Endothelial cell of umbilical vein (primary cell): ENCODE results near the gene ATP1B1. TPM values are rescaled to one million over a fixed set of nuclear protein-coding genes. Genes with fewer than 3 reads are reported as not detected.

ENCODE experiments used
- BruUV-seq: library from RNA; stranded (reverse); fragments of 400-500 nt; replicated peaks from 2 replicates; lab custom pipeline; 2021; lab: Mats Ljungman, UMichigan
- CTCF ChIA-PET: fragments of 300-600, 350-600 bp; sonication (Branson Sonifier 250); formaldehyde crosslinking; loops from one replicate; lab custom pipeline; 2021; ENCODE audit warnings: antibody characterized with exemption, inconsistent platforms; lab: Charles Lee
- POLR2A ChIA-PET: fragments of 300-600, 350-600 bp; sonication (Branson Sonifier 250); formaldehyde crosslinking; loops from one replicate; lab custom pipeline; 2021; ENCODE audit warnings: antibody characterized with exemption, inconsistent platforms; lab: Charles Lee
- DNase-seq: peaks from one replicate; pipeline ENCODE4 v3.0.0-alpha.2; 2011; ENCODE audit warnings: low read depth, low spot score
- FAIRE-seq: peaks from 2 replicates; lab custom pipeline; 2011; peaks lifted over from hg19 to GRCh38; lab: Jason Lieb, UNC
- H2AFZ ChIP-seq: 2 replicates; pipeline ENCODE4 v1.6.0; 2012; ENCODE audit warnings: low read depth, low read length, control low read depth, inconsistent platforms
- H3K27ac ChIP-seq: 2 replicates; pipeline ENCODE4 v1.5.1; 2011; ENCODE audit warnings: low read depth, mild to moderate bottlenecking, control low read depth, low read length, moderate library complexity; ENCODE audit not compliant: insufficient read depth
- H3K27me3 ChIP-seq, 2 experiments: 2 replicates each; pipeline versions ENCODE4 v1.6.0 to v1.6.1; 2011; ENCODE audit warnings: low read length in 2 of 2, mixed read lengths in 1 of 2; ENCODE audit not compliant: control insufficient read depth in 2 of 2, insufficient read depth in 2 of 2
- H3K36me3 ChIP-seq, 2 experiments: 2 replicates in 1 of 2; 3 replicates in 1 of 2; pipeline ENCODE4 v1.5.1; 2011; ENCODE audit warnings: low read length in 2 of 2, mild to moderate bottlenecking in 1 of 2, moderate library complexity in 1 of 2; ENCODE audit not compliant: control insufficient read depth in 2 of 2, insufficient read depth in 2 of 2; ENCODE audit errors: extremely low read depth in 1 of 2
- H3K4me1 ChIP-seq: 3 replicates; pipeline ENCODE4 v1.5.1; 2011; ENCODE audit warnings: mild to moderate bottlenecking, low read length; ENCODE audit not compliant: control insufficient read depth, insufficient read depth; ENCODE audit errors: extremely low read depth
- H3K4me2 ChIP-seq: 2 replicates; pipeline ENCODE4 v1.6.1; 2011; ENCODE audit warnings: low read length, control low read depth, mixed read lengths; ENCODE audit not compliant: insufficient read depth
- H3K4me3 ChIP-seq, 3 experiments: fragments of 200-600 bp in 1 of 3; sonication (generic), shearing (Covaris generic) in 1 of 3; replicated peaks in 1 of 3; 2 replicates each; pipeline ENCODE4 v1.5.1; 2011 to 2016; ENCODE audit warnings: control low read depth in 3 of 3, low read length in 3 of 3, mild to moderate bottlenecking in 2 of 3, inconsistent platforms in 1 of 3, low read depth in 1 of 3, moderate library complexity in 1 of 3; ENCODE audit not compliant: insufficient read depth in 1 of 3
- H3K79me2 ChIP-seq: 2 replicates; pipeline ENCODE4 v1.6.0; 2012; ENCODE audit warnings: low read length, inconsistent platforms; ENCODE audit not compliant: control insufficient read depth, insufficient read depth
- H3K9ac ChIP-seq: replicated peaks from 2 replicates; pipeline ENCODE3; 2011; ENCODE audit warnings: low read length, control low read depth; ENCODE audit not compliant: insufficient read depth; ENCODE audit errors: extremely low read depth
- H3K9me1 ChIP-seq: replicated peaks from 3 replicates; pipeline ENCODE4 v1.6.0; 2011; ENCODE audit warnings: mild to moderate bottlenecking, low read length; ENCODE audit not compliant: control insufficient read depth, insufficient read depth; ENCODE audit errors: extremely low read depth
- H3K9me3 ChIP-seq: replicated peaks from 2 replicates; pipeline ENCODE4 v1.5.1; 2012; ENCODE audit warnings: low read length, inconsistent platforms; ENCODE audit not compliant: control insufficient read depth, insufficient read depth
- H4K20me1 ChIP-seq: replicated peaks from 2 replicates; pipeline ENCODE3; 2011; ENCODE audit warnings: mild to moderate bottlenecking, low read length; ENCODE audit not compliant: control insufficient read depth, insufficient read depth; ENCODE audit errors: extremely low read depth
- CTCF ChIP-seq, 2 donors: IDR thresholded peaks; 1 replicate in 1 of 2; 2 replicates in 1 of 2; pipeline ENCODE4 v1.5.1; 2011; ENCODE audit warnings: low read length in 2 of 2, mild to moderate bottlenecking in 2 of 2, moderate library complexity in 2 of 2, control low read depth in 1 of 2, inconsistent platforms in 1 of 2, low read depth in 1 of 2; ENCODE audit not compliant: insufficient read depth in 1 of 2; ENCODE audit errors: extremely low read depth in 1 of 2
- EZH2 ChIP-seq: IDR thresholded peaks from 2 replicates; pipeline ENCODE4 v1.6.1; 2012; ENCODE audit warnings: borderline replicate concordance, low read depth, mild to moderate bottlenecking, moderate library complexity, low read length, inconsistent platforms; ENCODE audit not compliant: severe bottlenecking
- FOS ChIP-seq: IDR thresholded peaks from 2 replicates; pipeline ENCODE4 v1.6.1; 2011; ENCODE audit warnings: mild to moderate bottlenecking, low read length, moderate library complexity, borderline replicate concordance; ENCODE audit not compliant: insufficient read depth
- JUN ChIP-seq: IDR thresholded peaks from 2 replicates; pipeline ENCODE4 v1.6.1; 2011; ENCODE audit warnings: borderline replicate concordance, low read depth; ENCODE audit not compliant: insufficient read length, insufficient read depth
- MAX ChIP-seq: IDR thresholded peaks from 2 replicates; pipeline ENCODE4 v1.6.1; 2011; ENCODE audit not compliant: insufficient read depth, insufficient read length
- MYC ChIP-seq: IDR thresholded peaks from one replicate; pipeline ENCODE4 v1.6.1; 2011; ENCODE audit warnings: mild to moderate bottlenecking, low read depth, low read length
- POLR2A ChIP-seq: IDR thresholded peaks from 2 replicates; pipeline ENCODE4 v1.6.1; 2012; ENCODE audit warnings: low read depth, mild to moderate bottlenecking, control low read depth, low read length
- POLR2AphosphoS5 ChIP-seq: IDR thresholded peaks from 2 replicates; pipeline ENCODE4 v1.6.1; 2012; ENCODE audit warnings: low read depth, mild to moderate bottlenecking, control low read depth, low read length, moderate library complexity; ENCODE audit not compliant: insufficient read depth
- dilution Hi-C: fragments of 300-500 bp; cut with MboI; formaldehyde crosslinking; loops from one replicate; pipeline ENCODE4 v1.15.0; 2019; ENCODE audit warnings: low sequenced_read_pairs; ENCODE audit not compliant: extremely low pct_ligation_motif_present
- intact Hi-C: fragments of 100-400 bp; cut with micrococcal nuclease; formaldehyde crosslinking; loops from one replicate; pipeline ENCODE4 v1.10.0; 2022
- polyA plus RNA-seq, 4 experiments: library from polyadenylated mRNA; depleted of rRNA in 3 of 4; stranded (reverse) in 3 of 4; unstranded in 1 of 4; fragments of >200 nt; gene quantifications; 2 replicates each; pipeline versions ENCODE4 v1.2.1 to v1.2.3, GENCODE V29; 2011 to 2012; ENCODE audit warnings: missing spikeins in 1 of 4
- total RNA-seq: library from RNA; stranded (reverse); gene quantifications from 2 replicates; pipeline ENCODE4 v1.2.3, GENCODE V29; 2021

ATP1B1 gene
- total and polyA plus RNA-seq, 2 donors (not counting 3 experiments of a cell fraction or from before 2014, with no cell fraction given): 14.3 to 56.1 TPM

GRCh38 chr1:169141356-169141755, 34.9 kb downstream of the ATP1B1 start:
- no peaks in the 10 kb centered on the region for H3K9me1 ChIP-seq
- BruUV-seq: no TSS peak
- no peak overlapping the region for H3K9ac ChIP-seq
- no peaks in the 10 kb centered on the region for H3K27me3 ChIP-seq
- intact Hi-C loops (no loop called here), dilution Hi-C loops (no loop called here)
- H3K4me1 ChIP-seq: no peaks in the 10 kb centered on the region
- H3K9me3 ChIP-seq: no peaks in the 10 kb centered on the region
- ChIA-PET CTCF (interaction anchor here (1.2 to 1.5 kb wide), 2 partner anchors 40 to 504 kb away, joined by 3 to 4 read pairs; no protein-coding TSS in a partner anchor), POLR2A (no interaction called here)
- H3K4me2 ChIP-seq: no peak overlapping the region
- TF ChIP-seq MYC (no peak), MAX (no peak), EZH2 (no peak), POLR2A (no peak), CTCF (IDR thresholded peaks at IDR 0.05; ENCODE audit: extremely low read depth in 1 of 2, insufficient read depth in 1 of 2, low read depth in 1 of 2, low read length in 2 of 2) (no peak), FOS (no peak), JUN (no peak), POLR2AphosphoS5 (no peak)
- DNase-seq (no peak), FAIRE-seq (no peak)
- no peaks in the 10 kb centered on the region for H3K36me3 ChIP-seq
- no peak overlapping the region for H2AFZ ChIP-seq
- H3K4me3 ChIP-seq: no peak overlapping the region
- H3K27ac ChIP-seq: no peak overlapping the region
- no peaks in the 10 kb centered on the region for H4K20me1 ChIP-seq
- no peaks in the 10 kb centered on the region for H3K79me2 ChIP-seq
